ENCODE results near the gene SS18L1.

- no peak for TF ChIP-seq EZH2 (IDR thresholded peaks at IDR 0.05; ENCODE audit: insufficient read depth, low read length)
- TF ChIP-seq CTCF (IDR thresholded peaks at IDR 0.05; ENCODE audit: insufficient read depth, low read depth, low read length) = no peak
Measured at GRCh38 chr20:62112368-62112767, 31.2 kb upstream of the SS18L1 start.

Data from astrocyte (in vitro differentiated cells and primary cell).